ENCODE data around the gene MYADM.

- no peak for TF ChIP-seq CTCF (conservative IDR thresholded peaks at IDR 0.05)
- TF ChIP-seq ZFX (IDR thresholded peaks at IDR 0.05), result no peak
These were observed 608 bp downstream of the MYADM start for GRCh38 chr19:53868091-53868891.

All from C4-2B (cell line).